Epithelial cell of esophagus (primary cell): ENCODE data around the gene NAV1.
"Not testable (repeated sequence)": the region's sequence is repeated elsewhere in the genome, so short reads cannot be mapped to it uniquely, and the experiment has no call there.

Experiments used
- DNase-seq: peaks from one replicate; pipeline ENCODE4 v3.0.0; 2010; ENCODE audit warnings: low read depth
- H3K4me3 ChIP-seq: 2 replicates; pipeline ENCODE4 v1.5.1; 2011; ENCODE audit warnings: mild to moderate bottlenecking, low read length, control low read depth
- TF ChIP-seq, protein P1 (sequence below): IDR thresholded peaks from 2 replicates; pipeline ENCODE4 v1.5.1; 2011; ENCODE audit warnings: low read depth, mild to moderate bottlenecking, low read length, control low read depth, inconsistent platforms; ENCODE audit not compliant: insufficient read depth; ENCODE audit errors: missing control alignments

Gene NAV1

DNA sequence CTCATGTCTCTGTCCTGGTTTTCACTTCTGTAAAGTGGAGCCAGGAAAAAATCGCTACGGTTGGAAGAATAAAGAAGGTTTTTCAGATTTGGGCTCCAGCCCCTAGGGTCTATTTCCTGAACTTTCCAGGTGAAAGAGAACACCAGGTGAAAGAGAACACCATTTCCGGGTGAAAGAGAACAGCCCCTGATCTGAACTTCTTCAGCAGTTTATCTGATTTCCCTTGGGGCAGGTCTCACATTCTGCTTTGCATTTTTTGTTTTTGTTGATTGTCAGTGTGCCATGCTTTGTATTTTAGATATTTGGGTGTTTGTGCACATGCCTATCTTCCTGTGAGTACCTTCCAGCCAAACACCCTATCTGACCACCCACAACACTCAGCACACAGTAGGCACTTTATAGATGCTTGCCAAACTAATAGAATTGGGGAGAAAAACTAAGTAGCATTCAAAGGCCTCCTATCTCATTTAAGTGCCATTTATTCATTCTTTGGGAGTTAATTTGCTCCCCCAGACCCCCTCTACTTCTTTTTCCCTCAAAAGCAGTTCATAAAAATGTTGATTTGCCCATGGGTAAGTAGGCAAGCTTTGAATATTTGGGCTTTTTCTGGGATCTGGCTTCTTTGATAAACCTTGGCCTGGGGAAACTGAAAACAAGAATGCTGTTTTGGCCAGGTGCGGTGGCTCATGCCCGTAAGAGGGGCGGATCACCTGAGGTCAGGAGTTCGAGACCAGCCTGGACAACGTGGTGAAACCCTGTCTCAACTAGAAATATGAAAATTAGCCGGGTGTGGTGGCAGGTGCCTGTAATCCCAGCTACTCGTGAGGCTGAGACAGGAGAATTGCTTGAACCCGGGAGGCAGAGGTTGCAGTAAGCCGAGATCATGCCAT, 2.2 kb downstream of the NAV1 start:
- no peak overlapping the region for H3K4me3 ChIP-seq
- no peak for DNase-seq
- TF ChIP-seq, protein P1, sequence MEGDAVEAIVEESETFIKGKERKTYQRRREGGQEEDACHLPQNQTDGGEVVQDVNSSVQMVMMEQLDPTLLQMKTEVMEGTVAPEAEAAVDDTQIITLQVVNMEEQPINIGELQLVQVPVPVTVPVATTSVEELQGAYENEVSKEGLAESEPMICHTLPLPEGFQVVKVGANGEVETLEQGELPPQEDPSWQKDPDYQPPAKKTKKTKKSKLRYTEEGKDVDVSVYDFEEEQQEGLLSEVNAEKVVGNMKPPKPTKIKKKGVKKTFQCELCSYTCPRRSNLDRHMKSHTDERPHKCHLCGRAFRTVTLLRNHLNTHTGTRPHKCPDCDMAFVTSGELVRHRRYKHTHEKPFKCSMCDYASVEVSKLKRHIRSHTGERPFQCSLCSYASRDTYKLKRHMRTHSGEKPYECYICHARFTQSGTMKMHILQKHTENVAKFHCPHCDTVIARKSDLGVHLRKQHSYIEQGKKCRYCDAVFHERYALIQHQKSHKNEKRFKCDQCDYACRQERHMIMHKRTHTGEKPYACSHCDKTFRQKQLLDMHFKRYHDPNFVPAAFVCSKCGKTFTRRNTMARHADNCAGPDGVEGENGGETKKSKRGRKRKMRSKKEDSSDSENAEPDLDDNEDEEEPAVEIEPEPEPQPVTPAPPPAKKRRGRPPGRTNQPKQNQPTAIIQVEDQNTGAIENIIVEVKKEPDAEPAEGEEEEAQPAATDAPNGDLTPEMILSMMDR = no peak

DNA sequence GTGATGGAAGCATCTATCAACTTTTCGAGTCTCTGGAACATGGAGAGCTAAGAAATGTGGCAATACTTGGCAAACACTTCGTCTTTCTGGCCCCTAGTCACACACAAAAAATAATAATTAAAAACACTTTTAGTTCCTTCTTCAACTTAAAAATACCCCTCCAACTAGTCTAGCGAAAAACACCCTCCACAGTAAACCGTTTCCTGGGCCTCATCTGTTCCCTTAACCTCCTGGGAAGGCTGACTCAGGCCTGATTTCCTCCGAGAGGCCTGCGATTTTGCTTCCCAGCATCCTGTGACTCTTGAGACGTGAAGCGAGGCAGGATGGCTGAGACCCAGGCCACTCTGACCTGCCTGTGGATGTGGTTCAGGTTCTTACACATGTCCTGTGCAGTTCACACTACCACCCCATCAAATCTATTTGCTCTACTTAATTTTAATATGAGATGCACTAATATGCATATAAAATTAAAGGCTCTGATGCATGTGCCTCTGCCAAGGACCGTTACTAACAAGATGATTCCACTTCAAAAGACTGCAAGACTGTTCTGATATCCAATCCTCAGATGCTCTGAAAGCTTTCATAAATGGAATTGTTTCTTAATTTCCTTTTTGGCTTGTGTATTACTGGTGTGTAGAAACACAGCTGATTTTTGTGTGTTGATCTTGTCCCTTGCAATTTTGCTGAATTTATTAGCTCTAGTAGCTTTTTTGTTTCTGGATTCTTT, 3.5 kb downstream of the NAV1 start:
- H3K4me3 ChIP-seq = no peak overlapping the region
- TF ChIP-seq, protein P1 = no peak
- DNase-seq = no peak

DNA sequence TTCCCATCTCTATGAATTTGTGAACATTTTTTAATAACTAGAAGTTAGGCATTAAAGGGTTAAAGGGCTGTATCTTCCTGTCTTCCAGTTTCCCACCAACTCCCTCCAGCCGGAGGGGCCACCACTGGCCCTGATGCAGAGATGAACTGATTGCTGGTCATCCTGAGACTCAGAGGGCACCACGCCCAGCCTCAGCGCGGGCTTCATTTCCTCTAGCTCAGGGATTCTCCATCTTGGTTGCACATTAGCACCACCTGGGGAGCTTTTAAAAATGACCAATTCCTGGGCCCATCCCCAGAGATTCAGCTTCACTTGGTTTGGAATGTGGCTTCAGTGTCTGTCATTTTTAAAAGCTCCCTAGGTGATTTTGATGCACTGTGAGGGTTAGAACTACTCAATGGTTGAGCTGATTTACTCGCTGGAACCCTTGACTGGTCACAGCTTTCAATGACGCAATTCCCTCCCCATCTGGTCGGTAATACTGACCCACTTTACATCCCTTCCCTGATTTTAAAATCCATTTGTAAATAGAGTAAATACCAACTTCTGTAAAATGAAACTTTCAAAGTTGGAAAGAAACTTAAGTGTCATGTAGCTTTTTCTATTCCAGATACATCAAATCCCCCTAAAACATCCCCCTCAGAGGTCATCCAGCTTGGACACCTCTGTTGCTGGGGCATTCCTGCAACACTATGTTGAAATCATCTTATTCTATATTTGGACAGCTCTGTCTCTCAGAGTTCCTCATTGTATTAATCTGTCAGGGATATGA, 5.1 kb downstream of the NAV1 start:
- no peak for DNase-seq

DNA sequence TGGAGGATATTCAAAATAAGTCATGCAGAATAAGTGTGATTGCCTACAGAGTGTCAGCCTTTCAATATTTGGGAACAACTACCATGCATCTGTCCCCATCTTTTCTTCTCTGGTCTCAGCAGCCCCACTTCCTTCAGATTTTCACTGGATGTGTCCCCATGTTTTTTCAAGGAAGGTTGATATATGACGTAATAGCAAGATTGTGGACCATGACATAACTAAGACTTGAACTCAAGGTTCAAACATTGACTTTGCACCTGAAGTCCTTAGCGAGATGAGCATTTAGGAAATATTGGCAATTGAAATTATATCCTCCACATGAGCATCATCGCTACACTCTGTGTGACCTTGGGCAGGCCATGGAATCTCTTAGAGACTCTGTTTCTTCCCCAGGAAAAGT, 5.8 kb downstream of the NAV1 start:
- no peak for DNase-seq
- TF ChIP-seq, protein P1 = no peak
- H3K4me3 ChIP-seq = no peak overlapping the region

More for the DNA sequence above, 5.1 kb downstream of the NAV1 start:
- TF ChIP-seq, protein P1 = no peak
- H3K4me3 ChIP-seq = no peak overlapping the region

DNA sequence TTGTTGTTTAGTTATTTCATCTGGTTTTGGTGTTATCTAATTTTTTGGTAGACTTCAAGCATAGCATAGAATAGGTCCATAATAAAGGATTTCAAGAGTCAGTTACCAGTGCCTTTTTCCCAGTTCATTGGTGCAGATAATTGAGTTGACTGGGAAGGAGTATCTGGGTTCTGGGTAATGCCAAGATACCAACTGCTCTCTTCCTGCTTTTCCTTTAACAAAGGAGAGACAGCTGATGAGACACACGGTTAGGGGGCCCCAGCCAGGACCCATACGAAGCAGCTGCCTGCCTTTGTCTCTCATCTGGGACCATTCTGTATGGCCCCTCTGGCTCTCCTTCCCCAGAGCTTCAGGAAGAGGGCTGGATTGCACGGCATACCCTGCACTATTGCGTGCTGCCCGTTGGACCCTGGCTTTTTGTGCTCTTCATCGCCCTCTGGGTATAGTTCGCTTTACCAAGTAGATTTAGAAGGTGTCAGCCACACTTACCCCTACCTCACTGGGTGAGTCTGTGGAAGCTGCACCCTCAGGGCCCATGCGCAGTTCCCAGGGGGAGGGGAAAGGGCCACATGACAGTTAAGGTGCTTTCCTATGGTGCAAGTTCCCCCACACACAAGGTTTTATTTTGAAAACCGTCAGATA, 7.0 kb downstream of the NAV1 start:
- no peak for DNase-seq
- no peak overlapping the region for H3K4me3 ChIP-seq
- TF ChIP-seq, protein P1 = no peak

DNA sequence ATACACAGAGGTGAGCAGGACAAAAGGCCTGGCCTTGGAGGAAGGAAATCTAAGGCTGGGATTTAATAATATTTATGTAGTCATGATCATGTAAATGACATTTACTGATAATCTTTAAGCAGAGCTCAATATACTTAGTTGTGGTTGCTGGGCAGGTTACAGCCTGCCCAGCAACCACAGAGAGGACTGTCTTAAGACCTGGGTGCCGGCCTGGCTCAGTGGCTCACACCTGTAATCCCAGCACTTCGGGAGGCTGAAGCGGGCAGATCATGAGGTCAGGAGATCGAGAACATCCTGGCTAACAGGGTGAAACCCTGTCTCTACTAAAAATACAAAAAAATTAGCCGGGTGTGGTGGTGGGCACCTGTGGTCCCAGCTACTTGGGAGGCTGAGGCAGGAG, 10.6 kb downstream of the NAV1 start:
- peak; percentile 38 for DNase-seq
- H3K4me3 ChIP-seq = not testable (repeated sequence)

DNA sequence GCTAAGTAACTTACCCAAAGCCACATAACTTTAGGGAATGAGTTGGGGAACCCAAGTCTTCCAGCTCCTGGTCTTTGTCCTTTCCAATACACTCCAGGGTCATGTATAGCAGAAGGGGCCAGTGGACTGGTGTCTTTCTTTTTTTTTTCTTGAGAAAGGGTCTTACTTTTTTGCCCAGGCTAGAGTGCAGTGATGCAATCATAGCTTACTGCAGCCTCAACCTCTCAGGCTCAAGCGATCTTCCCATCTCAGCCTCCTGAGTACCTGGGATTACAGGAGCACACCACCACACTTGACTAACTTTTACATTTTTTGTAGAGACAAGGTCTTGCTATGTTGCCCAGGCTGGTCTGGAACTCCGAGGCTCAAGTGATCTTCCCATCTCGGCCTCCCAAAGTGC, 12.2 kb downstream of the NAV1 start:
- no peak overlapping the region for H3K4me3 ChIP-seq
- TF ChIP-seq, protein P1 = no peak
- DNase-seq = no peak
